ENCODE data around the gene PGAP1.

DNA sequence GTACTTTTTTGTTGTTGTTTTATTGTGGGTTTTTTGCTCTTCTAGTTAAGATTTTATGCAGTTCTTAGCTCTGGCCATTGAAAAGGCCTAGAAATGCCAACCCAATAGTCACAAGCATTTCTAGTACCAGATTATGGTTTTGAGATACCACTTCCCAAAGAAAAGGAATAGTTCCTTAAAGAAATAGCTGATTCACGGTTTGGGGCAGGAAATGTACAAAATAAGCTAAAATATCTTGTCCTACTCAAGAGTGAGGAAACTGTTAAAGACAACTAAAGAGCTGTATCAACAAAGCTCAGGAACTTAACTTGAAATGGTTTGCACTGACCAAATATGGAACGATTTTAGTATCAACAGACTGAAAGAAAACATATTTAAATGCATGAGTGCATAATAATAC lies 35.4 kb downstream of the PGAP1 start:
- TF ChIP-seq NFYB (IDR thresholded peaks at IDR 0.05; ENCODE audit: insufficient read depth, low read depth, low read length): no peak
- TF ChIP-seq, protein P1, sequence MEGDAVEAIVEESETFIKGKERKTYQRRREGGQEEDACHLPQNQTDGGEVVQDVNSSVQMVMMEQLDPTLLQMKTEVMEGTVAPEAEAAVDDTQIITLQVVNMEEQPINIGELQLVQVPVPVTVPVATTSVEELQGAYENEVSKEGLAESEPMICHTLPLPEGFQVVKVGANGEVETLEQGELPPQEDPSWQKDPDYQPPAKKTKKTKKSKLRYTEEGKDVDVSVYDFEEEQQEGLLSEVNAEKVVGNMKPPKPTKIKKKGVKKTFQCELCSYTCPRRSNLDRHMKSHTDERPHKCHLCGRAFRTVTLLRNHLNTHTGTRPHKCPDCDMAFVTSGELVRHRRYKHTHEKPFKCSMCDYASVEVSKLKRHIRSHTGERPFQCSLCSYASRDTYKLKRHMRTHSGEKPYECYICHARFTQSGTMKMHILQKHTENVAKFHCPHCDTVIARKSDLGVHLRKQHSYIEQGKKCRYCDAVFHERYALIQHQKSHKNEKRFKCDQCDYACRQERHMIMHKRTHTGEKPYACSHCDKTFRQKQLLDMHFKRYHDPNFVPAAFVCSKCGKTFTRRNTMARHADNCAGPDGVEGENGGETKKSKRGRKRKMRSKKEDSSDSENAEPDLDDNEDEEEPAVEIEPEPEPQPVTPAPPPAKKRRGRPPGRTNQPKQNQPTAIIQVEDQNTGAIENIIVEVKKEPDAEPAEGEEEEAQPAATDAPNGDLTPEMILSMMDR (IDR thresholded peaks at IDR 0.05 in 2 of 3, conservative IDR thresholded peaks at IDR 0.05 in 1 of 3; ENCODE audit: control insufficient read depth in 2 of 3, extremely low read depth in 1 of 3, insufficient read depth in 1 of 3, low read depth in 3 of 3, low read length in 3 of 3): no peak
- TF ChIP-seq POLR2A (IDR thresholded peaks at IDR 0.05; ENCODE audit: low read depth, low read length): no peak
- no peak for TF ChIP-seq ETV6 (conservative IDR thresholded peaks at IDR 0.05 in 1 of 2, IDR thresholded peaks at IDR 0.05 in 1 of 2; ENCODE audit: borderline replicate concordance in 1 of 2, low read depth in 1 of 2)
- no peak for TF ChIP-seq RAD21 (IDR thresholded peaks at IDR 0.05; ENCODE audit: insufficient read depth, low read depth, low read length)
- TF ChIP-seq IRF4 (IDR thresholded peaks at IDR 0.05; ENCODE audit: low read depth, low read length): no peak

Measured in GM12878 (cell line).